ENCODE measurements around the gene SYMPK. TPM values are rescaled to one million over a fixed set of nuclear protein-coding genes. Genes with fewer than 3 reads are reported as not detected.

SYMPK gene
- total RNA-seq, 1 experiment from 2014 or later, result 85.5 TPM

GRCh38 chr19:45901912-45902650, 39.1 kb upstream of the SYMPK start, which contains the start of gene MYPOP:
TSS of gene MYPOP (minus strand) at chr19:45902613. CDS start at chr19:45901773, 840 bp downstream.
- Histone ChIP-seq H3K9me3 (ENCODE audit: low read depth, low read length, poor library complexity, severe bottlenecking) (no peaks in the 10 kb centered on the region), H3K4me1 (ENCODE audit: insufficient read depth, low read length, poor library complexity, severe bottlenecking) (peaks cover 3% of the 10 kb centered on the region), H3K27ac (ENCODE audit: low read depth, low read length, poor library complexity, severe bottlenecking) (peak within 1 kb of the TSS; percentile 58), H3K27me3 (replicated peaks; ENCODE audit: insufficient read depth, low read depth, low read length, poor library complexity) (no peaks in the 10 kb centered on the region), H3K4me3 (ENCODE audit: low read depth, low read length, poor library complexity, severe bottlenecking) (peak within 1 kb of the TSS; percentile 76), H3K36me3 (ENCODE audit: insufficient read depth, low read length, poor library complexity, severe bottlenecking) (peaks cover 3% of the 10 kb centered on the region)
- ChIA-PET POLR2A (ENCODE audit: low non-redundant PET) (no interaction called here), CTCF (interaction anchor here (0.6 to 1.2 kb wide), 6 partner anchors 16 to 423 kb away, joined by 3 to 5 read pairs (median 4); no protein-coding TSS in a partner anchor)
- intact Hi-C loops (cut with micrococcal nuclease; ENCODE audit: unreplicated experiment), result no loop called here
- DNase-seq (ENCODE audit: low spot score), result peak; percentile 35
- no TSS peak for BruUV-seq (replicated peaks)
- TF ChIP-seq CTCF (conservative IDR thresholded peaks at IDR 0.05; ENCODE audit: low read depth, low read length), result no peak
- TF ChIP-seq EZH2 (IDR thresholded peaks at IDR 0.05; ENCODE audit: borderline replicate concordance, low read depth, low read length, poor library complexity, severe bottlenecking), result no peak

- TF ChIP-seq EZH2 (IDR thresholded peaks at IDR 0.05; ENCODE audit: borderline replicate concordance, low read depth, low read length, poor library complexity, severe bottlenecking) (no peak), CTCF (conservative IDR thresholded peaks at IDR 0.05; ENCODE audit: low read depth, low read length) (no peak)
- peak overlapping the region; percentile 58 for H3K27ac ChIP-seq (ENCODE audit: low read depth, low read length, poor library complexity, severe bottlenecking)
- no peaks in the 10 kb centered on the region for H3K9me3 ChIP-seq (ENCODE audit: low read depth, low read length, poor library complexity, severe bottlenecking)
- no peaks in the 10 kb centered on the region for H3K27me3 ChIP-seq (replicated peaks; ENCODE audit: insufficient read depth, low read depth, low read length, poor library complexity)
- ChIA-PET CTCF (interaction anchor here (0.6 to 0.7 kb wide), 3 partner anchors 45 to 423 kb away, joined by 3 to 5 read pairs (median 3); no protein-coding TSS in a partner anchor), POLR2A (ENCODE audit: low non-redundant PET) (no interaction called here)
- H3K4me1 ChIP-seq (ENCODE audit: insufficient read depth, low read length, poor library complexity, severe bottlenecking), result peaks cover 3% of the 10 kb centered on the region
- no TSS peak for BruUV-seq (replicated peaks)
- DNase-seq (ENCODE audit: low spot score), result peak; percentile 65
- intact Hi-C loops (cut with micrococcal nuclease; ENCODE audit: unreplicated experiment), result no loop called here
- H3K4me3 ChIP-seq (ENCODE audit: low read depth, low read length, poor library complexity, severe bottlenecking), result peak overlapping the region; percentile 76
- H3K36me3 ChIP-seq (ENCODE audit: insufficient read depth, low read length, poor library complexity, severe bottlenecking), result peaks cover 3% of the 10 kb centered on the region
These were observed 38.5 kb upstream of the SYMPK start for GRCh38 chr19:45901432-45901911.

GRCh38 chr19:45900738-45901431, 37.9 kb upstream of the SYMPK start:
- Histone ChIP-seq H3K27me3 (replicated peaks; ENCODE audit: insufficient read depth, low read depth, low read length, poor library complexity) (no peaks in the 10 kb centered on the region), H3K27ac (ENCODE audit: low read depth, low read length, poor library complexity, severe bottlenecking) (no peak overlapping the region), H3K36me3 (ENCODE audit: insufficient read depth, low read length, poor library complexity, severe bottlenecking) (peaks cover 3% of the 10 kb centered on the region), H3K9me3 (ENCODE audit: low read depth, low read length, poor library complexity, severe bottlenecking) (no peaks in the 10 kb centered on the region), H3K4me3 (ENCODE audit: low read depth, low read length, poor library complexity, severe bottlenecking) (peak overlapping the region; percentile 76), H3K4me1 (ENCODE audit: insufficient read depth, low read length, poor library complexity, severe bottlenecking) (peaks cover 3% of the 10 kb centered on the region)
- ChIA-PET CTCF (interaction anchor here (0.6 kb wide), 2 partner anchors 45 to 131 kb away, joined by 3 to 5 read pairs; no protein-coding TSS in a partner anchor), POLR2A (ENCODE audit: low non-redundant PET) (no interaction called here)
- no peak for TF ChIP-seq CTCF (conservative IDR thresholded peaks at IDR 0.05; ENCODE audit: low read depth, low read length)
- intact Hi-C loops (cut with micrococcal nuclease; ENCODE audit: unreplicated experiment), result no loop called here
- DNase-seq (ENCODE audit: low spot score), result no peak
- no TSS peak for BruUV-seq (replicated peaks)

Measured in A673 (cell line).